GM19240 (cell line): ENCODE data around the gene DLG3.
"Not testable (repeated sequence)": the region's sequence is repeated elsewhere in the genome, so short reads cannot be mapped to it uniquely, and the experiment has no call there.

Experiments used
- DNase-seq: peaks from one replicate; pipeline ENCODE4 v3.0.0; 2011; ENCODE audit warnings: low spot score; ENCODE audit not compliant: insufficient read length

Gene DLG3

GRCh38 chrX:70515692-70516091 is 71.1 kb downstream of the DLG3 start:
- DNase-seq, result not testable (repeated sequence)

DNA sequence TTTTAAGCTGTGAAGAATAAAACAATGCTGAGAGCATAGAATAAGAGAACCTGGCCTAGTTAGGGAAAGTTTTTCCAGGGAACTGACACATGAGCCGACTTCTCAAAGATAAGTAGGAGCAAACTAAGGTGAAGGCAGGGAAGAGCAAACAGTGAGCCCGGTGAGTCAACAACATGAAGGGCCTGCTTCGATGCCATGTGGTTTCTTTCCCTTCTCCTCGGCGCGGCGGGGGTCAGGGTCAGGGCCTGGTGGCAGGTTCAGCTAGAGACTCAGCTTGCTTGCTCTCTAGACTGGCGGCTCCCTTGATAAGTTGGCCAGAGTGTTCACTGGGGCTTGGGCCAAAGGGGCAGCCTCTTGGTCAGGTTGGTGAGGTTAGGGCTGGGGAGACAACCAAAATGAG is 81.1 kb downstream of the DLG3 start:
- DNase-seq, result no peak

DNA sequence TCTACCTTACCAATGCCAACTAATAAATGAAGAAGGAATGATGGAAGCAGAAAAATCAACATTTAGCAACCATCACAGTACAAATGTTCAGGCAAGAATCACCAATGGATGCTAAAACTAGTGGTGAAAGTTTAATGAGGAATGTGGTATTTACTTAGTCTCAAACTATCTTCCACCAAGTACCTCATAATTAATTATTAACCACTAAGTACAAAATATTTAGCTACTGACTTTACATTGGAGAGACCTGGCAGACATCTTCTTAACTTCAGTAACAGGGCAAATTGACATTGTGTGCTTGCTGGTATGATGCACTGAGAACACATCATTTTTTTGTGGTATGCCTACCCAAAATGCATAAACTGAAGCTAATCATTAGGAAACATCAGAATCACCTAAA is 82.4 kb downstream of the DLG3 start:
- no peak for DNase-seq

DNA sequence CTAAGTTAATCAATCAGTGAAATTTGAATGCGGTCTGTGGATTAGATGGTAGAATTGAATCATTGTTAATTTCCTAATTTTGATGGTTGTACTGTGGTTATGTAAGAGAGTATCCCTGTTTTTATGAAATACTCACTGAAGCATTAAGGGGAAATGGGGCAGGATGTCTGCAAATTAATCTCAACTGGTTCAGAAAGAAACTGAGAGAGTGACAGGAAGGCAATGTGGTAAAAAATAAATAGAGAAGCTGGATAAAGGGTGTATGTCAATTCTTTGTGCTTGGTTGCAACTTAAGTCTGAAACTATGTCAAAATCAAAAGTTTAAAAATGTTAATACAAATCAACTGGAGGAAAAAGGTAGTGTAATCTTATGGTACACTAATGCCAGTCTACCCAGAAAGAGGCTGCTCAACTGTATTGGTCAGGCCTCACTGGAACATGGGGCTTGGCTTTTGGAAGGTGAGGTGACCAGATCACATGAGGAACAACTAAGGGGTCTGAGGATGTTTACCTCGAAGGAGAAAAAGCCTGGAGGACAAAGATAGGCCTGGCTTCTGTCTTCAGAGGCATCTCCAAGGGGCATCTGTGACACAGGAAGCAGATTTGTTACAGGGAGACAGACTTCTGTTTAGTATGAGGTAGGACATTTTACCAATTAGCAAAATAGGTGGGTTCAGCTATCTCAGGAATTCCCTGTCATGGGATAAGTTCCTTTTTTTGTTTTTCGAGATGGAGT is 83.1 kb downstream of the DLG3 start:
- DNase-seq, result no peak

DNA sequence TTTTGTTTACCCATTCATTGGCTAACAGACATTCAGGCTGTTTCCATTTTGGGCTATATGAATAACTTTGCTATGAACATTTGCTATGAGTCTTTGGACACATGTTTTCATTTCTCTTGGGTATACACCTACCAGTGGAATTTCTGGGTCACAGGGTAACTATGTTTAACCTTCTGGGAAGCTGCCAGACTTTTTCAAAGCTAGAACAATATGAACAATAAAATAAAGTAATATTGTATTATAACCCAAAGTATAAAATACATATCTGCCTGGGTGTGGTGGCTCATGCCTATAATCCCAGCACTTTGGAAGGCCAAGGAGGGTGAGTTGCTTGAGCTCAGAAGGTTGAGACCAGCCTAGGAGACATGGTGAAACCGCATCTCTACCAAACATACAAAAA is 90.6 kb downstream of the DLG3 start:
- no peak for DNase-seq

- no peak for DNase-seq
These were observed 104.8 kb downstream of the DLG3 start for GRCh38 chrX:70549429-70549828.

GRCh38 chrX:70552130-70552704 is 107.6 kb downstream of the DLG3 start:
- DNase-seq, result no peak

GRCh38 chrX:70553516-70553915 is 108.9 kb downstream of the DLG3 start:
- DNase-seq, result no peak

DNA sequence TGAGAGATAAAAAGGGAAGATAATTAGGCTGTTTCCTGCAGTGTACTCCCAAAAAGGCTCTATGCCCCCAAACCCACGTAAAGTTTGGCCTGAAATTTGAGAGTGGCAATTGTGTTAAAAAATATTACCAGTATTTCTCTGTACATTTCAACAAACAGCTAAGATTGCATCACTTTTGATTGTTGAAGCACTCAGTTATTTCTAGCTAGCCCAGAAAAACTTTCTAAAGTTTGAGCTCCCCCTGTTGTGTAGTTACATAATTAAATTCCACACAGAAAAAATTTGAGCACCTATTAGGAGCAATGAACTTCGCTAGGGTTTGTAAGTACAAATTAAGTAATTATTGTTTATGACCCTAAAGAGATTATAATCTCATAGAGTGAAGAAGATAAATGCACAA is 109.4 kb downstream of the DLG3 start:
- no peak for DNase-seq

DNA sequence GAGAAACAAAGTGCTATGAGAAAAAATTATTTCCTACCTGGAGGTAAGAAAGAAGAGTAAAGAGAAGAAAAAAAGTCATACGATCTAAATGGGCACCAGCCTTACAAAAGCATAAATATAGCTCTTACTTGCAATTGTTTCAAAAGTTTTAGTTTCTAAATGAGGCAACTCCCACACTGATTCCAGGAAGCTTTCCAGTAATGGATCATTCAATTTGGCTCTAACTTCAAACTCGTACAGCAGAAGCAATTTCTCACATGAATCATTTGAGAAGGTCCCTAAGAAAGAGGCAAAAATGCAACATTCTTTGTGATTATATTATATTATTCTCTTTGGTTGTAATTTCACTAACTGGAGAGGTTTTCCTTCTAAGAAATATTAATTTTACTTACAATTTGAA is 109.9 kb downstream of the DLG3 start:
- no peak for DNase-seq

DNA sequence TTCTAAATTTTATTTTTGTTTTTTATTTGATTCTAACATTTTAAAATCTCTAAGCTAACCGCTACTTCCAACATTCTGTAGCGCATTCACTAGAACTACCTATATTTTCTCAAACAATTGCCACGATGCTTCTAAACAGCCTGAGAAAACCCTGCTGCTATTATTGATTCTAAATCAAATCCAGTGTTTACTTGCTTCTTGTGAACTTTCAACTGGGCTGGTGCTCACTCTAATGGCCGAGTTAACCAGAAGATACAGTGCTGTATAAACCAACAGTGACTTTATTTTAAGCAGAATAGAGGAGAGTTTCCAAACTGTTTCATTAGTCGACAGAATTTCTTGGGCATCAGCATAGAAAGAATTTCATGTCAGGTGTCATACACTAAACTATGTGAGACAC is 110.3 kb downstream of the DLG3 start:
- DNase-seq, result no peak
